Activated T-helper 1 cell treated with anti-CD3 and anti-CD28 coated beads, Interleukin-12 subunit alpha, Interleukin-12 subunit beta, Interleukin-2, Interleukin-4 antibody, amounts not matched to agents 30 ng/mL and 10 ng/mL and 1 ng/mL, durations not matched to agents 14 hours and 24 hours and 36 hours (primary cell): ENCODE results near the gene HES5. TPM values are rescaled to one million over a fixed set of nuclear protein-coding genes. Genes with fewer than 3 reads are reported as not detected.

Experiments used
- DNase-seq: peaks from one replicate; pipeline ENCODE4 v3.0.0; 2021; ENCODE audit warnings: low spot score
- H3K27ac Mint-ChIP-seq: one replicate; pipeline ENCODE4 v1.8.0; 2021; ENCODE audit warnings: mild to moderate bottlenecking, mixed read lengths
- H3K27me3 Mint-ChIP-seq: one replicate; pipeline ENCODE4 v1.8.0; 2022; ENCODE audit warnings: mild to moderate bottlenecking, moderate library complexity, mixed read lengths; ENCODE audit not compliant: insufficient read depth
- H3K36me3 Mint-ChIP-seq: one replicate; pipeline ENCODE4 v1.8.0; 2021; ENCODE audit warnings: low read depth, mixed read lengths
- H3K4me1 Mint-ChIP-seq: one replicate; pipeline ENCODE4 v1.8.0; 2021; ENCODE audit warnings: low read depth, mixed read lengths
- H3K4me3 Mint-ChIP-seq: one replicate; pipeline ENCODE4 v1.8.0; 2021; ENCODE audit warnings: mild to moderate bottlenecking, moderate library complexity, mixed read lengths
- H3K9me3 Mint-ChIP-seq: one replicate; pipeline ENCODE4 v1.8.0; 2021; ENCODE audit warnings: mixed read lengths
- intact Hi-C: fragments of 100-400 bp; cut with micrococcal nuclease; formaldehyde crosslinking; loops from one replicate; pipeline ENCODE4 v1.15.1; 2024
- total RNA-seq: library from RNA; stranded (reverse); gene quantifications from 2 replicates; pipeline ENCODE4 v1.2.3, GENCODE V29; 2022

The HES5 gene
- total RNA-seq, 1 donor from 2014 or later: not detected

DNA sequence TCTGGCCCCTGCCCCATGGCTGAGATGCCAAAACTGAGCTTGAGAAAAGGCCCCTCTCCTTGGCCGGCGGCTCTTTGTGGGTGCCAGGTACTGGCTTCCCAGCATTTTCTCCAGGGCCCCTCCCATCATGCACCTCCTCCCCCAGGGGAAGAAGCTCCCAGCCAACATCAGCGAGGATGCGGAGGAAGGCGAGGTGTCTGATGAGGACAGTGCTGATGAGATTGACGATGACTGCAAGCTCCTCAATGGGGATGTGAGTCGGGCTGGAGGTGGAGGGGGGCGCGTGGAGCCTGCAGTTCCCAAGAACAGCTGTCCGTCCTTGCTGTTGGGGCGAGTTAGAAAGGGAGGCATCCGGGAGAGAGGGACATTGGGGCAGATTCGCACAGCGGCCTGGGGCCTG, 40.4 kb downstream of the HES5 start:
- Mint-ChIP-seq H3K27me3 (no peaks in the 10 kb centered on the region), H3K4me3 (no peak overlapping the region), H3K27ac (no peak overlapping the region), H3K36me3 (peaks cover 7% of the 10 kb centered on the region), H3K9me3 (peaks cover 14% of the 10 kb centered on the region), H3K4me1 (no peaks in the 10 kb centered on the region)
- no peak for DNase-seq
- intact Hi-C loops: no loop called here

DNA sequence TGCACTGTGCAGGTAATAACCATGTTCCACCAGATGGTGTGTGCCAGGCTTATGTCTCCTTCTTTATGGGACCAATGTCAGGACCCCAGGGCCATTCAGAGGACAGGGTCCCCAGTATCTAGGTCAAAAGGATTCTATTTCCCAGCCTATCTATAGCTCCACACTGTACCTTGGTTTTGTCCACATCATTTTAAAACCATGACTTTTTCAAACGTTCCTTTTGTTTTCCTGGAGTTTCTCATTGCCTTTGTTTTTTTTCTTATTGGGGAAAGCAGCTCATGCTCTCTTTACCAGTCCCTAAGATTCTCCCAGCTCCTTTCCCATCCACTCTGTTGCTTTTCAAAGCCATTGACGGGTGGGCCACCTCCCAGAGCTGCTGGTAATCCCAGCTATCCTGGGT, 41.4 kb downstream of the HES5 start:
- intact Hi-C loops: no loop called here
- Mint-ChIP-seq H3K27me3 (no peaks in the 10 kb centered on the region), H3K36me3 (peaks cover 7% of the 10 kb centered on the region), H3K4me1 (peaks cover 6% of the 10 kb centered on the region), H3K9me3 (peaks cover 14% of the 10 kb centered on the region), H3K27ac (no peak overlapping the region), H3K4me3 (no peak overlapping the region)
- no peak for DNase-seq

DNA sequence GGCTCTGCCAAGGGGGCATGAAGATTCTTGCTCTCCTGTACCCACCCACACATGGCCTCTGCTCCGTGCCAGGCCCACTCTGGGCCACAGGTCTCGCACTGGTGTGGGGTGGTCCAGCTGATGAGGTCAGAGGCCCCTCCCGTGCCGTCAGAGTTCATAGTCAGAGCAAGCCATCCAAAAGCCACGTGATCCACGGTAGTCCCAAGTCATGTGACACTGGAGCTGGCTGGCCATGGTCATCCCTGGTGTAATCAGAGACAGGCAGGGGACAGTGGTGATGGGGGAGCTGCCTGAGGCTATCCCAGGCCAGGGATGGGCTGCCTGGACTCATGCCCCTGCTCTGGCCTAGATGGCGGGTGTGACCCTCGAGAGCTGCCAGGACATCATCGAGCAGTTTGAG, 43.5 kb downstream of the HES5 start:
- Mint-ChIP-seq H3K4me1 (peaks cover 6% of the 10 kb centered on the region), H3K27me3 (no peaks in the 10 kb centered on the region), H3K36me3 (peaks cover 7% of the 10 kb centered on the region), H3K27ac (no peak overlapping the region), H3K9me3 (peaks cover 14% of the 10 kb centered on the region), H3K4me3 (no peak overlapping the region)
- no peak for DNase-seq
- intact Hi-C loops: no loop called here

DNA sequence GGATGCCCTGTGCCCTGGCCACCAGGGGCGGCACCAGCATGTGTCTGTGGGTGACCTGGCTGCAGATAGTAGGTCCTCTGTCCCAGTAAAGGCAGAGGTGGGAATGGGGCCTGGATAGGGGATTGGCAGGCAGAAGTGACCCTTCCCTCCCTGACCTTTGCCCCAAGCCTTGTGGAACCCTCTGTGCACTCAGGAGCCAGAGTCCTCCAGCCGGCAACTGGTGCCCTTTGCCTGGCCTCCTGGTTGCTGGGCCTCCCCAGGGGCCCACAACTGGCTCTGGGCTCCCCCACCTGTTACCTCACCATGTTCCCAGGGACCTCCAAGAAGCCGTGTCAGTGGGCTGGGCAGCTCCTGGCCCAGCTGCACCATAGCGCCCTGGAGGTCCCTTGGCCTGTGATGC, 44.0 kb downstream of the HES5 start:
- no peak overlapping the region for H3K4me3 Mint-ChIP-seq
- no peak for DNase-seq
- H3K4me1 Mint-ChIP-seq: peaks cover 6% of the 10 kb centered on the region
- H3K9me3 Mint-ChIP-seq: peaks cover 14% of the 10 kb centered on the region
- peaks cover 6% of the 10 kb centered on the region for H3K36me3 Mint-ChIP-seq
- intact Hi-C loops: no loop called here
- no peak overlapping the region for H3K27ac Mint-ChIP-seq
- no peaks in the 10 kb centered on the region for H3K27me3 Mint-ChIP-seq

DNA sequence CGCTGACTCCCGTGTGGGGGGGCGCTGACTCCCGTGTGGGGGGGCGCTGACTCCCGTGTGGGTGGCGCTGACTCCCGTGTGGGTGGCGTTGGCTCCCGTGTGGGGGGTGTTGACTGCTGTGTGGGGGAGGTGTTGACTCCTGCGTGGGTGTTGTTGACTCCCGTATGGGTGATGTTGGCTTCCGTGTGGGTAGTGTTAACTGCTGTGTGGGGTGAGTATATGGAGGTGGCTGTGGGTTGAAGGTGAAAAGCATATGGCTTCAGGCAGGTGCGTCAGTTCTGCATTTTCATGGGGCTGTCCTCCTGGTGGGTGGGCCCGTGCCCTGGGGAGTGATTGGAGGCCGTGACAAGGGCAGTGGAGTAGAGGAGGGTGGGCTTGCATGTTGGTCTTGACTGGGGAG, 46.1 kb downstream of the HES5 start:
- intact Hi-C loops: no loop called here
- peaks cover 6% of the 10 kb centered on the region for H3K36me3 Mint-ChIP-seq
- peaks cover 13% of the 10 kb centered on the region for H3K9me3 Mint-ChIP-seq

DNA sequence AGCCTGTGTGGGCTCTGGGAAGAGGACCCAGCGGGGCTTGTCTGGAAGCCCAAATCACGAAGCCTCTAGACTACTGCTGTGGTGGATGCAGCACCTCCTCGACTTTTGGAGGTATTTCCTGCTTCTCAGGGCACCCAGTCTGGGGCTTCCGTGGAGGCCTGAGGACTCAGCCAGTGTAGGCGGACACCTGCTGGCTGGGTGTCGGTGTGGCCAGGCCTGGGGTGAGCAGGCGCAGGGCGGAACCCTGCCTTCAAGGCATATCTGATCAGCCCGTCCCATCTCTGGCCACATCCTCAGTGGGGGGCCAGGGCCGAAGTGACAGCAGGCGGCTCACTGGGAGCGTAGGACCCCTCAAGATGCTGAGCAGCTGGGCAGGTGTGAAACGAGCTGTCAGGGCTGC, 47.0 kb downstream of the HES5 start:
- H3K9me3 Mint-ChIP-seq: peaks cover 6% of the 10 kb centered on the region
- DNase-seq: no peak
- H3K4me1 Mint-ChIP-seq: peaks cover 6% of the 10 kb centered on the region
- H3K4me3 Mint-ChIP-seq: no peak overlapping the region
- no peak overlapping the region for H3K27ac Mint-ChIP-seq
- H3K36me3 Mint-ChIP-seq: peaks cover 6% of the 10 kb centered on the region
- H3K27me3 Mint-ChIP-seq: no peaks in the 10 kb centered on the region
- intact Hi-C loops: no loop called here

More for the DNA sequence above, 46.1 kb downstream of the HES5 start:
- Mint-ChIP-seq H3K27ac (no peak overlapping the region), H3K27me3 (no peaks in the 10 kb centered on the region), H3K4me1 (peaks cover 6% of the 10 kb centered on the region), H3K4me3 (no peak overlapping the region)
- DNase-seq: no peak

DNA sequence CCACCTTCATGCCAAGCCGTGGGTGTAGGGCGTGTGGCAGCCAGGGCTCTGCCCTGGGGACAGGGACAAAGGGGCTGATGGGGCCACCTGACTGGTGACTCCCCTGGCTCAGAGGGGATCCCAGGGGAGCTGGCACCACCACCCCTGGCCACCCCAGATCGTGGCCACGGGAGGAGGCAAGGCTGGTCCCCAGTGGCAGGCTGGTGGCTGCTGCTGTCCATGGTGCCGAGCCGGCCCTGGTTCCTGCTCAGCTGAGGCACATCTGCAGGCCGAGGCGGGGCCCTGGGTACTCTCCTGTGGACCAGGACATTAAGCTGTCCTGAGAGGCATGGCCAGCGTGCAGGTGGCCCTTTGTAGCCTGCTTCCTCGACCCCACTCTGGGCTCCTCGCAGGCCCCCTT, 47.5 kb downstream of the HES5 start:
- Mint-ChIP-seq H3K27me3 (no peaks in the 10 kb centered on the region), H3K27ac (no peak overlapping the region), H3K4me1 (peaks cover 6% of the 10 kb centered on the region), H3K36me3 (peaks cover 1% of the 10 kb centered on the region), H3K9me3 (peaks cover 2% of the 10 kb centered on the region), H3K4me3 (no peak overlapping the region)
- DNase-seq: no peak
- intact Hi-C loops: no loop called here

DNA sequence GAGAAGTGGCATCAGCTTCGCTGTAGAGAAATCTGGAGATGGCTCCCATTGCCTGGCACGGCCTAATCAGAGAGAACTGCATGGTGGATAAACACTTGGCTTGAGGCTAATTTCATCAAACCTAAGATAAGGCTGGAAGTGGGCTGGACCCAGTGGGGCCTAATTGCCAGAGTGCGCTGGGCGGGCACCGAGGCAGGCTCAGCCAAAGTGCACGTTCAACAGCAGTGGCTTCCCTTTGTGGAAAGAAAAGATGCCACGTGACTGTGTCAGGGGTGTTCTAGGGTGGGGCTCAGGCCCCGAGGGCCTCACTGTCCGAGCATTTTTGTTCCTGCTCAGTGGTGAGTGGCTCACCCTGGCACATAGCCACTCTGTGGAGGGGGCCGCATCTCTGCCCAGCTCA, 48.2 kb downstream of the HES5 start:
- Mint-ChIP-seq H3K27me3 (no peaks in the 10 kb centered on the region), H3K9me3 (no peaks in the 10 kb centered on the region), H3K4me1 (peaks cover 6% of the 10 kb centered on the region), H3K27ac (no peak overlapping the region), H3K4me3 (no peak overlapping the region), H3K36me3 (no peaks in the 10 kb centered on the region)
- intact Hi-C loops: no loop called here
- DNase-seq: no peak

DNA sequence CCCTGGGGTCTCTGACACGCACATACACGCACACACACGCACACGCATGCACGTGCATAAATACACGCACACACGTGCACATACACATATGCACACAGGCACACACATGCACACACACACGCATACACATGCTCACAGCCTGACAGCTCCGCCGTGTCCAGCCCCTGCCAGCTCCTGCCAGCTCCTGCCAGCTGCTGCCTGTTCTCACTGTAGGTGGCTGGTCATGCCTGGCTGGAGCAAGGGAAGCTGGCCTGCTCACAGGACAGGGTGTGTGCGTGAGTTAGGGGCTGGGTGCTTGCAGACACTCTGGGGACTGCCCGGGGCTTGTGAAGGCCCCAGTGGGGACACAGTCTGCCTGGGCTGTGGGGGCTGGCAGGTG, 49.1 kb downstream of the HES5 start:
- H3K27me3 Mint-ChIP-seq: no peaks in the 10 kb centered on the region
- H3K9me3 Mint-ChIP-seq: no peaks in the 10 kb centered on the region
- intact Hi-C loops: no loop called here
- no peak overlapping the region for H3K27ac Mint-ChIP-seq
- H3K4me1 Mint-ChIP-seq: peaks cover 6% of the 10 kb centered on the region
- DNase-seq: no peak
- H3K4me3 Mint-ChIP-seq: no peak overlapping the region
- no peaks in the 10 kb centered on the region for H3K36me3 Mint-ChIP-seq

DNA sequence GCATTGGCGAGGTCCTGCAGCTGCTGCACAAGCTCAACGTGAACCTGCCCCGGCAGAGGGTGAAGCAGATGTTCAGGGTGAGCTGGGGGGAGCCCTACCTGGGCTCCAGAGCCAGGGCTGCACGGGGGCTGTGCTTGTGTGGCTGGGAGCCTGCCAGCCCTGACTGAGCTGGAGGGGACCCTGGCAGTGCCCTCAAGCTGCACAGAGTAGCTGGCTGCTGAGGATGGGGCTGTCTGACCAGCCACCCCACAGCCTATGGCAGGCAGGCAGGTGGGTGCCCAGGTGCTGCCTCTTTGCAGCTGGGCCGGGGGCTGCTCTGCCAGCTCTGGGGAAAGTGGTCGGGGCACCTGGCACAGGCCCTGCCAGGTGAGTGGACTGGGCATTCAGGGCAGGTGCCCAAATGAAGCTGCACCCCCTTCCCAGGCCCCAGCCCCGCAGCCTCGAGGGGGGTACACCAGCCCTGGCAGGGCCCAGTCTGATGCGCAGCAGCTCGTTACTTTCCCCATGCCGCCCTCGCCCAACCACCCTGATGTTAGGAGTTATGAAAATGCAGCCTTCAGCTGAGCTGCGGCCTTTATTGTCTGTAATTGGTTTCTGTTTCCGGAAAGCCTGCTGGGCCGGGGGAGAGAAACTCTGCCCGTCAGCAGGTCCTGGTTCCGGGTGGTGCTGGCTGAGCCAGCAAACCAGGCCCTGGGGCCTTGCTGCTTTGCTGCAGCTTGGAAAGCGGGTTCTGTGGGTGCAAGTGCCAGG, 49.7 kb downstream of the HES5 start:
- Mint-ChIP-seq H3K27ac (no peak overlapping the region), H3K4me3 (no peak overlapping the region)
- no peak for DNase-seq

DNA sequence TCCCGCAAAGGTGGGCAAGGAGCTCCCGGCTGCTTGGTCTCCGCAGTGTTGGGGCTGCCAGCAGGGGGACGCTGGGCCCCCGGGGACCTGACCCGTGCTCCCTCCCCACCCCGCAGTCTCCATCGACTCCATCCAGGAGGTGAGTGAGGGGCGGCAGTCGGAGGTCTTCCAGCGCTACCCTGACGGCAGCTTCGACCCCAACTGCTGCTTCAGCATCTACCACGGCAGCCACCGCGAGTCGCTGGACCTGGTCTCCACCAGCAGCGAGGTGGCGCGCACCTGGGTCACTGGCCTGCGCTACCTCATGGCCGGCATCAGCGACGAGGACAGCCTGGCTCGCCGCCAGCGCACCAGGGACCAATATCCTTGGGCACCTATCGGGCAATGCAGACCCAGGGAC, 50.4 kb downstream of the HES5 start:
- Mint-ChIP-seq H3K9me3 (no peaks in the 10 kb centered on the region), H3K27ac (no peak overlapping the region), H3K36me3 (no peaks in the 10 kb centered on the region), H3K4me3 (no peak overlapping the region), H3K4me1 (peaks cover 6% of the 10 kb centered on the region), H3K27me3 (no peaks in the 10 kb centered on the region)
- no peak for DNase-seq
- intact Hi-C loops: no loop called here

More for the DNA sequence above, 49.7 kb downstream of the HES5 start:
- Mint-ChIP-seq H3K9me3 (no peaks in the 10 kb centered on the region), H3K27me3 (no peaks in the 10 kb centered on the region), H3K36me3 (no peaks in the 10 kb centered on the region), H3K4me1 (peaks cover 6% of the 10 kb centered on the region)
- intact Hi-C loops: no loop called here

DNA sequence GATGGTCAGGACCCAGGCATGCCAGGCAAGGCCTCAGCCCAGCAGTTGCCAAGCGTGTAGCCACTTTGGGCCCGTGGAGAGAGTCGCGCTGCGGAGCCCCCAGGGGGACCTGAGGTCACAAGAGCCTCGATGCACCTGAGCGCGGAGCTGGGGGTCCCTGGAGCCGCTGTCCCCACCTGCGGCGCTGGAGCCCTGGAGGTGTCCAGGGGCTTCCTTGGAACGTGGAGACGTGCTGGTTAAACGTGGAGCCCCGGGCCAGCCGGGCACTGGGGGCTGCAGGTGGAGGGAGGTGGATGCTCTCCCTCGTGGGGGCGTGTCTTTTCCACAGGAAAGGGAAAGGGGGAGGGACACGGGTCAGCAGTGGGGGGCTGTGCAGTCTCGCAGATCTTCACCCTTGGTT, 50.9 kb downstream of the HES5 start:
- Mint-ChIP-seq H3K4me3 (no peak overlapping the region), H3K4me1 (peaks cover 4% of the 10 kb centered on the region), H3K9me3 (no peaks in the 10 kb centered on the region), H3K27ac (no peak overlapping the region), H3K36me3 (no peaks in the 10 kb centered on the region), H3K27me3 (no peaks in the 10 kb centered on the region)
- intact Hi-C loops: no loop called here
- DNase-seq: no peak
